ENCODE measurements around the gene PHAF1.

Gene PHAF1

GRCh38 chr16:67184453-67184994 is 74.8 kb downstream of the PHAF1 start:
- peak overlapping the region; percentile 96 for H3K4me3 ChIP-seq (replicated peaks; ENCODE audit: insufficient read depth, low read length)
- no peak for DNase-seq (ENCODE audit: low read depth in 1 of 2, low spot score in 1 of 2)
- no peak overlapping the region for H3K27ac ChIP-seq (replicated peaks)
- H3K27me3 ChIP-seq (ENCODE audit: insufficient read depth, poor library complexity, severe bottlenecking) = peaks cover 7% of the 10 kb centered on the region
- TF ChIP-seq REST (IDR thresholded peaks at IDR 0.05; ENCODE audit: insufficient replicate concordance, low read depth) (no peak), CTCF (IDR thresholded peaks at IDR 0.05; ENCODE audit: insufficient read depth, low read length) (no peak), POLR2AphosphoS5 (IDR thresholded peaks at IDR 0.05; ENCODE audit: low read depth) (no peak), SPI1 (IDR thresholded peaks at IDR 0.05; ENCODE audit: borderline replicate concordance, low read depth) (no peak), GABPA (IDR thresholded peaks at IDR 0.05; ENCODE audit: low read depth) (no peak)

GRCh38 chr16:67184995-67185650 is 75.4 kb downstream of the PHAF1 start:
- peak in 1 of 2 experiments; percentile 87 for DNase-seq (ENCODE audit: low read depth in 1 of 2, low spot score in 1 of 2)
- peaks cover 7% of the 10 kb centered on the region for H3K27me3 ChIP-seq (ENCODE audit: insufficient read depth, poor library complexity, severe bottlenecking)
- H3K27ac ChIP-seq (replicated peaks) = no peak overlapping the region
- H3K4me3 ChIP-seq (replicated peaks; ENCODE audit: insufficient read depth, low read length) = no peak overlapping the region
- TF ChIP-seq REST (IDR thresholded peaks at IDR 0.05; ENCODE audit: insufficient replicate concordance, low read depth) = peak; percentile 97
- TF ChIP-seq CTCF (IDR thresholded peaks at IDR 0.05; ENCODE audit: insufficient read depth, low read length) = peak; percentile 59
- TF ChIP-seq POLR2AphosphoS5 (IDR thresholded peaks at IDR 0.05; ENCODE audit: low read depth) = no peak
- TF ChIP-seq SPI1 (IDR thresholded peaks at IDR 0.05; ENCODE audit: borderline replicate concordance, low read depth) = no peak
- no peak for TF ChIP-seq GABPA (IDR thresholded peaks at IDR 0.05; ENCODE audit: low read depth)

GRCh38 chr16:67185651-67186134 is 76.0 kb downstream of the PHAF1 start:
- no peak for TF ChIP-seq GABPA (IDR thresholded peaks at IDR 0.05; ENCODE audit: low read depth)
- TF ChIP-seq CTCF (IDR thresholded peaks at IDR 0.05; ENCODE audit: insufficient read depth, low read length) = no peak
- TF ChIP-seq SPI1 (IDR thresholded peaks at IDR 0.05; ENCODE audit: borderline replicate concordance, low read depth) = no peak
- no peak for TF ChIP-seq POLR2AphosphoS5 (IDR thresholded peaks at IDR 0.05; ENCODE audit: low read depth)
- TF ChIP-seq REST (IDR thresholded peaks at IDR 0.05; ENCODE audit: insufficient replicate concordance, low read depth) = no peak
- Histone ChIP-seq H3K27ac (replicated peaks) (no peak overlapping the region), H3K4me3 (replicated peaks; ENCODE audit: insufficient read depth, low read length) (no peak overlapping the region), H3K27me3 (ENCODE audit: insufficient read depth, poor library complexity, severe bottlenecking) (peaks cover 7% of the 10 kb centered on the region)
- DNase-seq (ENCODE audit: low read depth in 1 of 2, low spot score in 1 of 2) = no peak

Data from HL-60 (cell line).